ENCODE data around the gene RDH12.
"Not testable (repeated sequence)": the region's sequence is repeated elsewhere in the genome, so short reads cannot be mapped to it uniquely, and the experiment has no call there.

- TF ChIP-seq REST (IDR thresholded peaks at IDR 0.05; ENCODE audit: low read depth); ZBTB33 (IDR thresholded peaks at IDR 0.05; ENCODE audit: extremely low read depth, insufficient replicate concordance, low read length); CTCF (IDR thresholded peaks at IDR 0.05 in 2 of 3, conservative IDR thresholded peaks at IDR 0.05 in 1 of 3; ENCODE audit: borderline replicate concordance in 1 of 3, insufficient read depth in 1 of 3, low read depth in 2 of 3, low read length in 2 of 3); EZH2 (IDR thresholded peaks at IDR 0.05); EZH2phosphoT487 (IDR thresholded peaks at IDR 0.05; ENCODE audit: borderline replicate concordance); TCF7L2 (IDR thresholded peaks at IDR 0.05; ENCODE audit: borderline replicate concordance, extremely low read depth, insufficient read depth, insufficient read length); ZFX (IDR thresholded peaks at IDR 0.05); SIN3A (IDR thresholded peaks at IDR 0.05; ENCODE audit: low read depth); POLR2A (IDR thresholded peaks at IDR 0.05; ENCODE audit: borderline replicate concordance, extremely low read depth, insufficient read depth, insufficient read length); SRF (IDR thresholded peaks at IDR 0.05; ENCODE audit: low read depth); MAX (IDR thresholded peaks at IDR 0.05); CEBPB (IDR thresholded peaks at IDR 0.05; ENCODE audit: low read depth): not testable (repeated sequence)
These were observed 8.1 kb downstream of the RDH12 start for GRCh38 chr14:67709796-67710195.
